GM21515 (cell line): ENCODE measurements around the gene ASCL1.

ENCODE experiments used
- ATAC-seq: cut with Tn5 transposase; IDR thresholded peaks from one replicate; pipeline ENCODE4 v1.9.1; 2021; ENCODE audit not compliant: unreplicated experiment

The ASCL1 gene

DNA sequence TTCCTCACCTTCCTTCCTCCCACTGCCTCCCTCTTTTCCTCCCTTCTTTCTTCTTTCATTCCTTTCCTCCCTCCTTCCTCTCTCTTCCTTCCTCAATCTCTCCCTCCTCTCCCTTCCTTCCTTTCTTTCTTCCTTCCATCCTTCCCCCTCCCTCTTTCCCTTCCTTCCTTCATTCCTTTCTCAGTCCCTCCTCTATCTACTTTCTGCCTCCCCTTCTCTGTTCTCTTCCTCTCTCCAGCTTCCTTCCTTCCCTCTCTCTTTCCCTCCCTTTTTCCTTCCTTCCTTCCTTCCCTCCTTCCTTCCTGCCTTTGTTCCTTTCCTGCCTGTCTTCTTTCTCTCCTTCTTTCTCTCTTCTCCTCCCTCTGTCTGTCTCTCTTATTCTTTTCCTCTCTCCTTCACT lies 16.1 kb downstream of the ASCL1 start:
- ATAC-seq, result no peak

DNA sequence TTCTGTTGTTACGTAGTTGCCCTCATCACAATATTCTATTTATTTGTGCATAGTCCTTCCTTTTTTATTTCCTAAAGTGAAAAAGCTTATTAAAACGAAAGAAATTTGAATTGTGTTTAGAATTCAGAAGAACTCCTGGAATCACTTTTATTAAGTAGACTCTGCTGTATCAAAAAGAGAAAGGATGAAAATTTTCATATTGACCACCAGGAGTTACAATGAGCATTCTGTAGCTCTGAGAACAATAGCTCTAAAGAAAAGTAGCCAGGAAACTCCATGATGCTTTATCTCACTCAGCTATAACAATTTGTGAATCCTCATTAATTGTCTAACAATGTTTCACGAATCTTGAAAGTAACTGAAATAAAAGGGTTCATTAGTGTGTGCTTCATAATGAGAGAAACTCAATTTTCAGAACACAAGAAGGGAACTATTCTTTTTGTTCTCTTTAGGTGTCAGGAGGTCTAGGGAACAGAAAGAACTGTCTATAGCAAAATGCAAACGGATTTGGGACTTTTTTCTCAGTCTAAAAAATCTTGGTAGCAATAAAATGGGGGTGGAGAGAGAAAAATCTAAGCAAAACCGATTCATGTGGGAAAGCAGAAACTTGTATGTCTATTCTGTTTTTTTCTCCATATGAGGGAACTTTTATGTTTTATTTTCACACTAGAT lies 19.3 kb downstream of the ASCL1 start:
- no peak for ATAC-seq

DNA sequence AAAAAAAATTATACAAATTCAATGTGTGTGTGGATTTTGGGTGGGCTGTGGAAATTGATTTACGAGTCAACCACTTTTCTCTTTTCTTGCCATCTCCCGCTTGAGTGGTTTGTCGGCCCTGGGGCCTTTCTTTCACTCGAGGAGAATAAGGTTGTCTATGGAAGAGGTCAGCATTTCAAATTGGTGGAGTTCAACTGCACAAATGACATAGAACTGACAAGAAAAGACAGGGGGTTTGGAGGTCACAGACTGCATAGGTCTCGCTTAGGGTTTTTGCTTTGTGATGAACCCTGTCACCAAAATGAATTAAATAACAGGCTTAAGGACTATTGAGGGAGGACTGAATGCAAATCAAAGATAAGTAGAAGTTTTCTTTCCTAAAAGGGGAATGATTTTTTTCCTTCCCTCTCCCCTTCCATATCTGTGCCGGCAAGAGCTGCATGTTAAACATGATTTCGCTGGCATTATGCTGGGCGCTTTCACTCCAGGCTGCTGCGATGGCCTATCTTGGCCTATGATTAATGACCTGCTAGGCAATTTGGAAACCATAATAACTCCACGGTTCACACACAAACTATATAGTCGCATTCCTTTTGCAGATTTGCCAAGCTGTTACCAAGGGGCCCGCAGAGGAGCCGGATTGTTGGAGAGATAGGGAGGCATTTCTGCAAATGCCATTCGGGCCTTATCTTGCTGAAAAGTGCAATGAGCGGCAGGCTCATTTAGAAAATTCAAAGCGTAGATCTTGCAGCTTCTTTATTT lies 20.7 kb downstream of the ASCL1 start:
- no peak for ATAC-seq

DNA sequence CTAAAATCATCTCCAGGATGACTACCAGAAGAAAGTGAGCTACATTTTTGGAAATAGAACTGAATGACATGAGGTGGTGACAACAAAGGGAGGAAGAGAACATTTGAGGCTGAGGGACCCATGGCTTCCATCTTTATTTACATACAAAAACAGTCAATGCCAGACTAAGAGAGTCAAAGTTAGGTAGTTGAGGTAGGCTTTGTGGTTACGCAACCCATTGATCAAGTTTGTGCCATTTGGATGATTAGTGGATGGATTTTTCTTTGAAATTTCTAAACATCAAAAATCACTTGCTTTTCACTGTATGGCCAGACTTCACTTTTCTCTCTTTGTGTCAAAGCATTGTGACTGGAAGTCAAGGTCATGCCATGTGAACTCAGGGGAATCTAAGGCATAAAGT lies 22.9 kb downstream of the ASCL1 start:
- no peak for ATAC-seq

DNA sequence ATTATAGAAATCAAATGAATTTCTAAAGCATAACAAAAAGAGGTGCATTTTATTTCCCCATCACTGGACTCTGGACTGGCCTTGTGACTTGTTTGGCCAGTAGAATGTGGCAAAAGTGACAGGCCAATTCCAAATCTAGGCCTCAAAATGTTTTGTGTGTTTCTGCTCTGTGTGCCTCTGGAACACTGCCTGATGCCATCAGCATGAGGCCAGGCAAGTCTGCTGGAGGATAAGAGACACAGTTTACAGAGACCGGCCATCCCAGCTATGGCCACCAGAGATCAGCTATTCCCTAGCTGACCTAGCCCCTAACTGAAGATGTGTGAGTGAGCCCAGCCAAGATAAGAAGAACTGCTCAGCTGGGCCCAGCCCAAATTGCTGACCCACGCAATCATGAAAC lies 32.9 kb downstream of the ASCL1 start:
- no peak for ATAC-seq

DNA sequence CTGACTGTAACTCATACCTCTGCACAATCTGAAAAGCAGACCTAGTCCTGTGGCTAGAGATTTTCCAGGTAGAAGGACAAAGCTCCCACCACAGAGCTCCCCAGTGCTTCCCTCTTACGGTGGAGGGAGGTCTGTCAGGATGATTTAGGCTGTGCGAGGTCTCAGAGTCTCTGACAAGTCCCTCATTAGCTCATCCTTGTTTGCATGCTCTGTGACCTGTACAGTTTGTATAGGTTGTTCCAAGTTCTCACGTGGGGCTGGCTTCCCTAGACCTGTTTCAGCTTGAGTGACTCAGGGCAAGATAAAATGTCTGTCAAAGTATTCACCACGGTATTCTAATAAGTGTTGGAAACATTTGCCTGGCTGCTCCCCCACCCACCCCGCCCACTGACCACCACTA lies 34.8 kb downstream of the ASCL1 start:
- no peak for ATAC-seq

DNA sequence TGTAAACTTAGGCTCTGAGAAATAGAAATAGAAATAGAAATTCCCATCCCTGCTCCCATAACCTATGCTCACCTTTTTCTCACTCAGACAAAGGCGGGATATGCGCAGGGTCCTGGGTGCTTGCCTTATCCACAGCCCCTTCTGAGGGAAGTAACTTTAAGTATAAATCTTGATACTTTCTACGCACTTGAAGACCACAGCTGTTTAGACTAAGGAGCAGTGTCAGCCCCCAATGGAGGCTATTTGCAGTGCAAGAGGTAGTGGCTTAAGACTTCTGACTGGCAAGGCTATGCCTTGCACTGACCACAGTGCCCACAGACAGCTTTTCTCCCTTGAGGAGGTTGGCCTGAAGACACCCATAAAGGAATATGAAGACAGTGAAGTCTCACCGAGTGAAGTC lies 35.2 kb downstream of the ASCL1 start:
- no peak for ATAC-seq

DNA sequence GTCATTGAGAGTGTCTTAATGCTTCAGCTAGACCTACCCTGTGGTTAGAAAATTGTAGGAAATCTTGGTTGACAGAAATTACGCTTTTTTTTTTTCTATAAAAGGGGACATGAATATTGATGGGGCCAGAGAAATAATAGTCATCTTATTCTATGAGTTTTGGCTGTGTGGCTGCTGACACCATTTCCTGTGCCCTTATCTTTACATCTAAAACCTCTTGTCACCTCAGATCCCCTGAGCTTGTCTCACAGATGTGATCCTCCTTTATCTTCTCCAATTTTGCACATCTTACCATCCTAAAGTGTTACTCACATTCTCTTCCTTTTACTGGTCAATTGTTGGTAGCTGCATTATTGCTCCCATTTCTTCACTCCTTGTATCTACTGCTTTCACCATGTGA lies 36.1 kb downstream of the ASCL1 start:
- no peak for ATAC-seq

DNA sequence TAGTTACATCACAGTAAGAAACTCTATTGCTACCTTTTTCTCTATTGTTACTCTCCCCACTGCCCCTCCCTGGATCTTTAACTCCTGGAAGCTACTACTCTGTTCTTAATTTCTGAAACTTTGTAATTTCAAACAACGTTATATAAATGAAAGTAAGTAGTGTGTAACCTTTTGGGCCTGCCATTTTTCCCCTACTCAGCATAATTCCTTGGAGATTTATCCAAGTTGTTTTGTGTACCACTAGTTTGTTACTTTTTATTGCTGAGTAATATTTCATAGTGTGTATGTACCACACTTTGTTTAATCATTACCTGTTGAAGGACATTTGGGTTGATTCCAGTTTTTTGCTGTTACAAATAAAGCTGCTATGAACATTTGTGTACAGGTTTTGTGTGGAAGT lies 37.9 kb downstream of the ASCL1 start:
- no peak for ATAC-seq
